Heart left ventricle (tissue), 16 donors: ENCODE results near the gene LEFTY1. TPM values are rescaled to one million over a fixed set of nuclear protein-coding genes. Genes with fewer than 3 reads are reported as not detected.

Experiments
- ATAC-seq, 4 donors: fragments of 200-7000 bp; cut with Tn5 transposase; one replicate each; pipeline ENCODE4 v1.9.1; 2020 to 2022; ENCODE audit warnings: moderate library complexity in 4 of 4, mild to moderate bottlenecking in 3 of 4, moderate number of reproducible peaks in 1 of 4
- DNase-seq, 5 donors: peaks; one replicate each; pipeline ENCODE4 v3.0.0-alpha.2; 2020
- H3K27ac ChIP-seq, 12 donors: fragments of 200-600 bp; sonication (generic) in 4 of 12; one replicate each; pipeline versions ENCODE4 v1.5.0 to v1.8.0; 2016 to 2022; ENCODE audit warnings: mild to moderate bottlenecking in 2 of 12
- H3K27me3 ChIP-seq, 9 donors: fragments of 200-600 bp; sonication (generic) in 2 of 9; one replicate each; pipeline versions ENCODE4 v1.5.1 to v1.8.0; 2016 to 2022; ENCODE audit warnings: mild to moderate bottlenecking in 3 of 9
- H3K36me3 ChIP-seq, 9 donors: fragments of 200-600 bp; sonication (generic) in 2 of 9; one replicate each; pipeline versions ENCODE4 v1.5.0 to v1.8.0; 2018 to 2022; ENCODE audit warnings: mild to moderate bottlenecking in 2 of 9
- H3K4me1 ChIP-seq, 12 donors: fragments of 200-600 bp; sonication (generic) in 4 of 12; one replicate each; pipeline versions ENCODE4 v1.5.0 to v1.8.0; 2016 to 2022; ENCODE audit warnings: mild to moderate bottlenecking in 3 of 12
- H3K4me3 ChIP-seq, 12 donors: fragments of 200-600 bp; sonication (generic) in 4 of 12; one replicate each; pipeline versions ENCODE4 v1.5.0 to v1.8.0; 2017 to 2022; ENCODE audit warnings: mild to moderate bottlenecking in 9 of 12, moderate library complexity in 4 of 12
- H3K9me3 ChIP-seq, 12 donors: fragments of 200-600 bp; sonication (generic) in 4 of 12; one replicate each; pipeline versions ENCODE4 v1.5.0 to v1.8.0; 2016 to 2022; ENCODE audit warnings: mild to moderate bottlenecking in 1 of 12
- POLR2A ChIP-seq, 2 donors: fragments of 450-650 bp; IDR thresholded peaks; one replicate each; pipeline ENCODE4 v1.6.1; 2017; ENCODE audit warnings: antibody characterized with exemption in 2 of 2, mild to moderate bottlenecking in 2 of 2, moderate library complexity in 2 of 2
- WGBS, 4 donors: extraction: QIAGEN DNeasy Blood & Tissue Kit in 2 of 4; methylation state at CpG; one replicate each; pipeline versions ENCODE4 v1.1.5 to v1.1.7; 2013 to 2018; 5-methylcytosine and 5-hydroxymethylcytosine counted together
- intact Hi-C, 10 donors: fragments of 100-400 bp; cut with DNase I; formaldehyde crosslinking; loops; one replicate each; pipeline versions ENCODE4 v1.11.1 to v1.14.2; 2022
- polyA plus RNA-seq, 2 donors: library from polyadenylated mRNA; stranded (reverse); fragments of 200-250 nt; gene quantifications; one replicate each; pipeline ENCODE4 v1.2.3, GENCODE V29; 2013
- total RNA-seq, 9 donors: library from RNA; depleted of rRNA in 2 of 9; stranded (reverse); fragments of >200 nt in 2 of 9; fragmentation: NEBNext Ultra II Directional in 3 of 9; extraction: Animal tissue kit (Norgen Biotek cat#: 25700) in 3 of 9; gene quantifications; one replicate each; pipeline versions ENCODE4 v1.1.0 to v1.2.4, GENCODE V29; 2016 to 2023
- TF ChIP-seq, protein P1 (sequence below), 12 donors: fragments of 200-600 bp; sonication (generic) in 4 of 12; IDR thresholded peaks; one replicate each; pipeline versions ENCODE4 v1.5.0 to v1.8.0; 2018 to 2022; ENCODE audit warnings: antibody characterized with exemption in 12 of 12, mild to moderate bottlenecking in 5 of 12
- donor health status: ischemic (EF 13 %, LVEDD 7.1; RV severe dilation, severe dysfunction).
- donor health status: healthy with polysubstance abuse.
- donor health status: DM: no; HTN: yes; CAD: no.
- donor health status: DM: no; HTN: no; CAD: no.
- donor health status: ischemic (EF 25% LVEDD 6.9; RV normal size, moderate dysfunction).
- donor health status: ischemic (EF 25% LVEDD 5.7; RV mildly dilated, moderate dysfunction).
- donor health status: healthy.
- donor health status: DM: yes; HTN: yes; CAD: no.
- donor health status: ischemic (EF 35%, LVEDD 5.7; RV mildly dilated, moderate dysfunction).
- donor health status: nonischemic (EF 11% LVEDD 7.7; RV severe dilation, severe dysfunction).
- donor health status: DM: yes; HTN: yes; CAD: no.
- donor health status: PGD.
- donor health status: ischemic (EF 29% LVEDD 5.4; RV normal size, mild dysfunction).
- donor health status: nonischemic (EF 23%, LVEDD 6.1; RV moderate dilation, normal function).

Gene LEFTY1
- total and polyA plus RNA-seq, 11 donors, result 0.19 to 0.77 (median 0.35) TPM; not detected in 6

GRCh38 chr1:225882694-225883615 is 6.0 kb downstream of the LEFTY1 start:
- Histone ChIP-seq H3K9me3 (no peaks in the 10 kb centered on the region), H3K36me3 (no peaks in the 10 kb centered on the region), H3K4me3 (peak overlapping the region; percentile 71 to 99 (median 90)), H3K27me3 (peaks cover 0 to 2% (median 0%) of the 10 kb centered on the region in 9 donors), H3K27ac (peak overlapping the region; percentile 82 to 98 (median 90)), H3K4me1 (peaks cover 3 to 48% (median 40%) of the 10 kb centered on the region in 12 donors)
- DNase-seq (peak; percentile 57 to 80 (median 60)), ATAC-seq (peak; percentile 16 to 62 (median 46))
- intact Hi-C loops, result loop anchor here in 4 of 10 donors (1.0 to 5.0 kb wide), 5 partner anchors 28 to 72 kb away; partner anchors contain the start of genes PYCR2 (in 3 of the 4) and EPHX1 (in 2 of the 4)
- TF ChIP-seq POLR2A (IDR thresholded peaks at IDR 0.05), result no peak
- TF ChIP-seq, protein P1, sequence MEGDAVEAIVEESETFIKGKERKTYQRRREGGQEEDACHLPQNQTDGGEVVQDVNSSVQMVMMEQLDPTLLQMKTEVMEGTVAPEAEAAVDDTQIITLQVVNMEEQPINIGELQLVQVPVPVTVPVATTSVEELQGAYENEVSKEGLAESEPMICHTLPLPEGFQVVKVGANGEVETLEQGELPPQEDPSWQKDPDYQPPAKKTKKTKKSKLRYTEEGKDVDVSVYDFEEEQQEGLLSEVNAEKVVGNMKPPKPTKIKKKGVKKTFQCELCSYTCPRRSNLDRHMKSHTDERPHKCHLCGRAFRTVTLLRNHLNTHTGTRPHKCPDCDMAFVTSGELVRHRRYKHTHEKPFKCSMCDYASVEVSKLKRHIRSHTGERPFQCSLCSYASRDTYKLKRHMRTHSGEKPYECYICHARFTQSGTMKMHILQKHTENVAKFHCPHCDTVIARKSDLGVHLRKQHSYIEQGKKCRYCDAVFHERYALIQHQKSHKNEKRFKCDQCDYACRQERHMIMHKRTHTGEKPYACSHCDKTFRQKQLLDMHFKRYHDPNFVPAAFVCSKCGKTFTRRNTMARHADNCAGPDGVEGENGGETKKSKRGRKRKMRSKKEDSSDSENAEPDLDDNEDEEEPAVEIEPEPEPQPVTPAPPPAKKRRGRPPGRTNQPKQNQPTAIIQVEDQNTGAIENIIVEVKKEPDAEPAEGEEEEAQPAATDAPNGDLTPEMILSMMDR (IDR thresholded peaks at IDR 0.05), result peak in 1 of 12 donors; percentile 6
- 6 to 21% (median 8%) methylated on average over 33 to 63 of the region's 63 CpGs for WGBS, 4 donors

DNA sequence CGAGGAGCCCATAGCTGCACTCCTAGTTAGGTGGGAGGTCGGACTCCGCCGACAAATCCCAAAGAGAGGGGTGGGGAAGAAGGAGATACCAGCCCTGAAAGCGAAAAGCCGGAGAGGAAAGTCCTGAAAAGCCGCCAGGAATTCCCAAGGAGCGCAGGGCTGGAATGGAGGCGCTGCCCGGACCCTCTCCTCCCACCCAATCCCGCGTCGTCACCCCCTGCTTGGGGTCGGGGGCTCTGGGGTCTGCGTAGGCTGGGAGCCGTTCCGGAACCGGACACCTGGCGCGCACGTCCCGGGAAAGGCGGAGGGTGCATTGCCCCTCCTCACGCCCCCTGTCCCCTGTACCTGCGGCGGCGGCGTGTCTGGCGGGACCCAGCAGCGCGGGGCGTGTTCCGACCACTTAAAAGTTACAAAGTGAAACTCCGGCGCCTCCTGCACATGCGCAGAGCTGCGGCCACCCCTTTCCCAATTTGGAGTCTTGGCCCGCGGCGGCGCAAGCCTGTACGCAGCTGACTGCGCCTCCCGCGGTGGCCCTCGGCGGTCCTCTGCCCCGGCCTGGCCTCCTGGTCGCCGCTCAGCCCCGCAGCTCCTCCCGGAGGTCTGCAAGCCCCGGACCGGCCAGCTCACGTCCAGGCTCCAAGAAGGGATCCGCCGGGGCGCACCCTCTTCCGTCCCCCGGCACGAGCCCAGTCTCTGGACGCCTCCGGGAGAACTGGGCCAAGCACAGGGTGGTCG is 6.8 kb downstream of the LEFTY1 start, which contains the start of gene TMEM63A:
TSS of gene TMEM63A (minus strand) at position 422 of the 735 bp plus-strand sequence. CDS start 4,800 bp downstream, outside the sequence.
- Histone ChIP-seq H3K36me3 (peaks cover 0 to 6% (median under 1%) of the 10 kb centered on the region in 9 donors), H3K27ac (peak within 1 kb of the TSS; percentile 82 to 98 (median 90)), H3K4me3 (peak within 1 kb of the TSS; percentile 71 to 99 (median 90)), H3K4me1 (peaks cover 6 to 56% (median 48%) of the 10 kb centered on the region in 12 donors), H3K27me3 (no peaks in the 10 kb centered on the region), H3K9me3 (no peaks in the 10 kb centered on the region)
- intact Hi-C loops, result loop anchor here in 4 of 10 donors (1.0 to 5.0 kb wide), 5 partner anchors 29 to 71 kb away; partner anchors contain the start of genes PYCR2 (in 3 of the 4) and EPHX1 (in 2 of the 4)
- peak; percentile 94 to 98 (median 96) for DNase-seq
- TF ChIP-seq POLR2A (IDR thresholded peaks at IDR 0.05), result peak in 1 of 2 donors; percentile 81
- TF ChIP-seq, protein P1 (IDR thresholded peaks at IDR 0.05), result peak in 11 of 12 donors; percentile 16 to 71 (median 50)
- ATAC-seq, result peak; percentile 85 to 93 (median 92)
- WGBS, 4 donors, result 0 to 1% (median 0%) methylated on average over 30 to 64 of the region's 64 CpGs

DNA sequence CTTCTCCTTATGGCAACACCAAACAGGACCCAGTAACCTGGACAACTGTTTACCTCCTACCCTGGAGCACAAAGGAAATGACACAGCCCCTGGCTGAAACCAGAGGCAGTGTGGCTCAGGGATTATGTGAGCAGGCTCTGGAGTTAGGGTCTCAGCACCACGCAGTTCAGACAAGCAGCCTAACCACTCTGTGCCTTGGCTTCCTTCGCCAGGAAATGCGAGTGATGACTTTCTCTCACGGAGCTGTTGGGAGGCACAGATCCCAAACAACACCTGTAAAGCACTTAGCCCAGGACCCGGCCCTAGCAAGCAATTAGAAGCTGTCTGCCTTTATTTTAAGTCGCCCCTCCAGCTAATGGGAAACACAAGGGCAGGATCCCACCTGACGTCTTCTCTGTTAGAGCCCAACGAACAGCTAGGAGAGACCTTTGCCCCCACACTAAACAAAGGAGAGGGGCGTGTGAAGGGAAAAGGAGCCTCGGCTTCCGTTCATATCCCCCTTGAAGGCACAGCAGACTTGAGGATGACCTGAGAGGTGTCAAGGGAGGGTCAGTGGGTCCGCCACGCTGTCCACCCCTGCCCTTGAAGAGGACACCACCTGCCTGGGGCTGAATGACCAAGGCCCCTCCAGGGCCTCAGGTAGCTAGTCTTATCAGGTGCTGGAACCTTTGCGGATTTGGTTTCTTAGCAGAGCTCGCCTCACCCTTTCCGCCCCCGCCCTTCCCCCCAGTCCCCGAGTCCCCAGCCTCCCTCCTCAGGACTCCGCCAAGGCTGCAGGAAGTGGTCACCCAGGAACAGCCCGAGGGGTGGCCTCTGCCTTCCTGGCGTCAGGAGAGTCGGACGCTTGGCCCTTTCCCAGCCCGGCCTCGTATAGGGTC is 7.6 kb downstream of the LEFTY1 start:
- Histone ChIP-seq H3K36me3 (peaks cover 0 to 13% (median 6%) of the 10 kb centered on the region in 9 donors), H3K9me3 (no peaks in the 10 kb centered on the region), H3K27ac (peak overlapping the region; percentile 82 to 98 (median 90)), H3K27me3 (no peaks in the 10 kb centered on the region), H3K4me1 (peaks cover 7 to 62% (median 49%) of the 10 kb centered on the region in 12 donors), H3K4me3 (peak overlapping the region; percentile 71 to 99 (median 90))
- intact Hi-C loops, result loop anchor here in 2 of 10 donors (5.0 kb wide), 2 partner anchors 41 to 69 kb away; partner anchors contain the start of genes PYCR2 (in 2 of the 2) and EPHX1 (in 1 of the 2)
- 14 to 19% (median 18%) methylated on average over 23 to 25 of the region's 25 CpGs for WGBS, 4 donors
- TF ChIP-seq, protein P1 (IDR thresholded peaks at IDR 0.05), result no peak
- no peak for TF ChIP-seq POLR2A (IDR thresholded peaks at IDR 0.05)
- DNase-seq, result peak; percentile 61 to 82 (median 72)
- ATAC-seq, result peak; percentile 29 to 65 (median 40)
